GM10847 (cell line): ENCODE results near the gene SERPINB6.
A peak's percentile ranks its signal among the peaks of the same experiment; 100 is the strongest.

Experiments
- POLR2A ChIP-seq: IDR thresholded peaks from 2 replicates; pipeline ENCODE4 v1.6.1; 2011; ENCODE audit not compliant: insufficient read length; ENCODE audit errors: extremely low read depth

The SERPINB6 gene

DNA sequence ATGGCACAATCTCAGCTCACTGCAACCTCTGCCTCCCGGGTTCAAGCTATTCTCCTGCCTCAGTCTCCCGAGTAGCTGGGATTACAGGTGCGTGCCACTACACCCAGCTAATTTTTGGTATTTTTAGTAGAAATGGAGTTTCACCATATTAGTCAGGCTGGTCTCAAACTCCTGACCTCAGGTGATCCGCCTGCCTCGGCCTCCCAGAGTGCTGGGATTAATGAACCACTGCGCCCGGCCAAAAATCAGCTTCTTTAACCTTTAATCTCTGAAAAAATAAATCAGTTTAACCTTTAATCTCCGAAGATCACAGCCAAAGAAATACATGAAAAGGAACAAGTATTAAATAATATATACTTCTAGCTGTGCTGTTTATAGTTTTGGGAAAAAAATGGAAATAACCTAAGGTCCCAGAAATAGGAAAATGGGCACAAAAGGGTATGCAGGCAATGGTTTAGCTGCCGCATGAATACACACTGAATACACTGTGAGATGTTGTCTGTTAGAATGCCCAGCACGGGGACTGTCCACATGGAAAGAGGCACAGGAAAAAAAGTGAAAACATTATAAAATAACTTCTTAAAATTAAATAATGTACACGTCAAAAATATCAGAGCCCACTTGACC, 29.9 kb upstream of the SERPINB6 start:
- TF ChIP-seq POLR2A, result no peak

DNA sequence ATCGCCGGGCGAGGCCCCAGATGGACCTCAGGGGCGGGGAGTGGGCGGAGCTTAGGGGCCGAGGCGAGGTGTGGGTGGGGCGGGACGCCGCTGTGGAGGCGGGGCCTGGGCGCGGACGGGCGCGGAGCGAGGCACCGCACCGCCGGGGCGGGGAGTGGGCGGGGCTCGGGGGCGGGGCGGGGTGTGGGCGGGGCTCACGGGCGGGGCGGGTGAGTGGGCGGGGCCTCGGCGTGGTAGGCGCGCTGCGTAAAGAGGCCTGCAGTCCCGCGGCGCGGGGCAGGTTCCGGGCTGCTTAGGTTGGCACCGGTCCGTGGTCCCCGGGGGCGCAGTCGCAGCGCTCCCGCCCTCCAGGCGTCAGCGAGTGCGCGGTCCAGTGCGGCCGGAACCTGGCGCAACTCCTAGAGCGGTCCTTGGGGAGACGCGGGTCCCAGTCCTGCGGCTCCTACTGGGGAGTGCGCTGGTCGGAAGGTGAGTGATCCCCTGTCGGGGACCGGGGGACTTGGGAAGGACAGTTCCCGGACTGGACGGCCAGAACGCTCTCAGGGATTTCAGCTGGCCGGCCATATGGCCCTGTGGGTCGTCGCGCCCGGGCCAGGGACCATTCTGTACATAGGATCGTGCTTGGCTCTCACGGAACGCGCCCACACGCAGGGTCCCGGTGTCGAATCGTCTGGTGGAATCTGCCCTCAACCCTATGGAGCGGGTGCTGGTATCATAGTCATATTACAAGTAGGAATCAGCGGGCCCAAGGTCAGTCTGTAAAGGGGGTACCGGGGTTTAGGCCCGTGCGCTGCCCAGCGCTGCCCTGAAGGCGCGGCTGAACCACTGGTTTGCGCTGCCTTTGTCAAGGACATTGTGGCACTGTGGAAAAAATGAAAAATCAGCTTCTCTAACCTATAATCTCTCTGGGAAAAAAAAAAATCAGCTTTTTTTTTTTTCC, 28.5 kb upstream of the SERPINB6 start, which contains the start of gene NQO2:
Gene NQO2 (plus strand): TSS at position 277 of the 940 bp plus-strand sequence. CDS start 6,659 bp downstream, outside the sequence.
- peak; percentile 82 for TF ChIP-seq POLR2A

DNA sequence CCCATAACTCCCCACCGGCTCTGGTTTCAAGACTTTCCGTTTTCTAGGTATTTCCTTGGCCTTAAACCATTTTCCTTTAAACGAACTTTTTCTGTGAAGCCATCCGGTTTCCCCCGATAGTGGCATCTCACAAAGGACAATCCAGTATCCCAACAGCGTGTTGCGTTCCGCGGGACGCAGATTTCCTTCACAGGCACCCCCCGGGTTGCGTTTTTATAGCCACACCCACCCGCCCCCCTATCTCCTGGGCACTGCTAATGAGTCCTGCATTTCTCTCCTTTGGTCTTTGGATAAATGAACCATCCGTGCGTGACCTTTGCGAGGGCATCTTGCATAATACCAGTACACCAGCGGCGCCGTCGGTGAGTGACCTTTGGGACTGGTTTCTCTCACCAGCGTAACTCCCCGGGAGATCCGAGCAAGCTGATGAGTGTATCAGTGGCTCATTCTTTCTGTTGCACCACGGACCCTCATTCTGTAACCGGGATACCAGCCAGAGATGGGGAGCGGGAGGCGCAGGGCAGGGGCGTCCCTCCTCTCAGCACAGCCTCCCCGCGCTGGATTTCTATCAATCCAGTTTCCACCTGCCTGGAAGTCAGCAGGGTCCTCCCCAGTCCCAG, 27.7 kb upstream of the SERPINB6 start:
- TF ChIP-seq POLR2A, result no peak

DNA sequence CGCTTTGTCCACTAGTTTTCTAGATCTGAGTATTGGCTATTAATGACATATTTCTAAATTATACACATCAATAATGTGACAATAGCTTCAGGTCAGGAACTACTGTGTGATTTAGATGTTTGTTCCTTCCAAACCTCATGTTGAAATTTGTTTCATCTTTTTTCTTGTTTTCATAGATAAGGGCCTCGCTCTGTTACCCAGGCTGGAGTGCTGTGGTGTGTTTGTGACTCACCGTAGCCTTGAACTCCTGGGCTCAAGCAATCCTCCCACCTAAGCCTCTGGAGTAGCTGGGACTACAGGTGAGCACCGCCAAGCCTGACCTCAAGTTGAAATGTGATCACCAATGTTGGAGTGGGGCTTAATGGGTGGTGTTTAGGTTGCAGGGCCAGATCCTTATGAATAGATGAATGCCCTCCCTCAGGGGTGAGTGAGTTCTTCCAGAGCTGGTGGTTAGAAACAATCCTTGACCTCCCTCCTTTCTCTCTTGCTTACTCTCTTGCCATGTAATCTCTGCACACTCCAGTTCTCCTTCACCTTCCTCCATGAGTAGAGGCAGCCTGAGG, 22.5 kb upstream of the SERPINB6 start:
- TF ChIP-seq POLR2A, result no peak

DNA sequence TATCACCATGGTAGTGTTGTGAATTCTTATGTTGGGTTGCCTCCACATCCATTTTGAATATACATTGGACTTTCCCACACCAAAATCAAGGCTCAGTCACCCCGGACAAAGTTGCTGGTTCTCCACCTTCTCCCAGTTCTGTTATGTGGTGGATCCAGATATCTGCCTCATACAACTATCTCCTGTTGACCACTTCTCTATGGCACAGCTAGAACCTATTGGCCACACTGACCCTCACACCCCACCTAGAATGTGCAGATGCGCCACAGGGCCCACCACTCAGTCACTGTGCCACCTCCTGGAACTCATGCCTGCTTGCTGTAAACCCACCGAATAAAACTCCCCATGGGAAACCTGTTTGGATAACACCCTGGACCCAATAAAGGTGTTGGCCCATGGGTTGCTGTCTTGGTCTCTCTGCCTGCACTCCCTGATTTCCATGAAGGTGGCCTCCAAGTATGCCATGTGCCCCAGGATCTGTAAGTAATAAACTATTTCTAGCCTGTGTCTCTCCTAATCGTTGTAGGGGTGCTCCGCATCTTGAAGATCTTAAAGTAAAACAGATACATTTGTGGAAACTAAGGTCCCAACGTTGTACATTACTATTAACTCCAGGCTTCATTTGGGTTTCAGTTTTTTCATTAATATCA, 21.1 kb upstream of the SERPINB6 start:
- no peak for TF ChIP-seq POLR2A

DNA sequence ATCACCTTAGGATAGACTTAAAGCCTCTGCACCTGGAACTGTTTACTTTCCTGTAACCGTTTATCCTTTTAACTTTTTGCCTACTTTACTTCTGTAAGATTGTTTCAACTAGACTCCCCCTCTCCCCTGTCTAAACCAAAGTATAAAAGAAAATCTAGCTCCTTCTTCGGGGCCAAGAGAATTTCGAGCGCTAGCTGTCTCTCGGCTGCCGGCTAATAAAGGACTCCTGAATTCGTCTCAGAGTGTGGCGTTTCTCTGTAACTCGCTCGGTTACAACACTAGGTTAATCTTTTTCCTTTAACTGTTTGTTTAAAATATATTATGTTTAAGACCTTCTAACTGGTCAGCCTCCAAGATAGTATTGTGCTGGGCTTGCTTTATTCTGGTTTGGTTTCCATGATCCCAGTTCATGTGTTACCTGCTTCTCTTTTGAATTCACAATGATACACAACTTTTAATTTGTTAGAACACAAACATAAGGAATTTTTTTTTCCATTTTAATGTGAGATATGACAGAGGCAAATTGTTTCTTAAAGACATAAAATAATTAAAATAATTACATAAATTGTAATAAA, 19.7 kb upstream of the SERPINB6 start:
- no peak for TF ChIP-seq POLR2A

DNA sequence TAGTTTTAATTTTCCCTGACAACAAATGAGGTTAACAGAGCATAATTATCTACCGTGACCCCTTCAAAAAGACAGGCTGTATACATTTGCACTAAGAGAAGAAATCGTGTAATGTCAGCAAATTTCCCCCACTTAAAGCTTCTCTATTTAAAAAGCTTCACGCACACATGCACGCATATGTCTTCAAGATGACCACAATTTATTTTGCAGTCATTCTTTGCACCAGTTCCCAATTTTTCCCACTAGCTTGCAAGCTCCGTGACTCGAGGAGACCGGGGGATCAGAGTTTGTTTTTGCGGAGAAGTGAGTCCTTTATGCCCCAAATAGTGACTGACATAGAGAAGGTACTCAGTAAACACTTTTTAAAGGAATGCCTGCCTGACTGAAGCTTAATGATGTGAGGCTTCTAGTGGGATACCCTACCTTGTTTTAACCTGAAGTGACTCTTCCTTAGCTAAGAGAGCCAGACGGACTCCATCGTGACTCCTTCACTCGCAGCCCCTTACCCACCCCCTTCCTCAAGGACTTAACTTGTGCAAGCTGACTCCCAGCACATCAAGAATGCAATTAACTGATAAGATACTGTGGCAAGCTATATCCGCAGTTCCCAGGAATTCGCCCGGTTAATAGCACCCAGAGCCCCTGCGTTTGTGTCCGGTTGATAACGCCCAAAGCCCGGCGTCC, 19.0 kb upstream of the SERPINB6 start:
- TF ChIP-seq POLR2A, result no peak

DNA sequence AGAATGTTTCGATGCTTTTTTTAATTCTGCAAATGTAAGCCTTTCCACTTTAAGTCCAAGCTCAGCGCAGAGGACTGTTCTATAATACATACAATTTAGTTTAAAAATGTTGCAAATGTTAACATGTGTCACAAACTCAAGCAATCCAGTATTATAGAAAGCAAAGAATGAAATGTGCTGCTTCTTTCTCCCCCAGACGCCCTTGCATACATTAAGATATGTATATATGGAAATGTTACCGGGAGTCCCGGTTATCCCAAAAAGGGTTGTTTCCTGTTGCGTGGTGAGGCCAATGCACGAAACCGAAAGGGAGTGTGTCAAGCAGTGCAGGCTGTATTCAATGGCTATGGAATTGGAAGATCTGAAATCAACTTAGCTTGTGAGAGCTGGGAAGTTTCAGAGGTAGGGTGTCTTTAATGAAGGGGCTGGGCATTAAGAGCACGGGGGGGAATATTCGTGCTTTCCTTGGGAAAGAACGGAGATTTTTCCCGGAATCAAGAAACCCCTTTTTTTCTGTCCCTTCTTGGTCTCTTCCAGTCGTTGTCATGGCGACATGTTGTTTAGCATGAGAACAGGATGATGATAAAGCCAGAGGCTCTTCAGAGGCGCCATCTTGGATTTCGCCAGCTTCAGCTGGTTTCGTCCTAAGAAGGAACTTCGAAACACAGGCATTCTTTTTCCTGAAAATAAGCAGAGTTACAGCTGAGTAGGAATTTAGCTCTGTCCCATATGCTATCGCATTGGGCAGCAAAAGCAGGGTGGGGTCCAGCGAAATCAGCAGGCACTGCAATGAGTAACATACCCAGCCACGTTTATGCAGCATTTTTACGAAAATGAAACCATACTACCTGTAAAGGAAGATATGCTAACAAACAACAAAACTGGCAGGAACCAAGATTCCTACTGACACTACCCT, 18.2 kb upstream of the SERPINB6 start:
- no peak for TF ChIP-seq POLR2A

DNA sequence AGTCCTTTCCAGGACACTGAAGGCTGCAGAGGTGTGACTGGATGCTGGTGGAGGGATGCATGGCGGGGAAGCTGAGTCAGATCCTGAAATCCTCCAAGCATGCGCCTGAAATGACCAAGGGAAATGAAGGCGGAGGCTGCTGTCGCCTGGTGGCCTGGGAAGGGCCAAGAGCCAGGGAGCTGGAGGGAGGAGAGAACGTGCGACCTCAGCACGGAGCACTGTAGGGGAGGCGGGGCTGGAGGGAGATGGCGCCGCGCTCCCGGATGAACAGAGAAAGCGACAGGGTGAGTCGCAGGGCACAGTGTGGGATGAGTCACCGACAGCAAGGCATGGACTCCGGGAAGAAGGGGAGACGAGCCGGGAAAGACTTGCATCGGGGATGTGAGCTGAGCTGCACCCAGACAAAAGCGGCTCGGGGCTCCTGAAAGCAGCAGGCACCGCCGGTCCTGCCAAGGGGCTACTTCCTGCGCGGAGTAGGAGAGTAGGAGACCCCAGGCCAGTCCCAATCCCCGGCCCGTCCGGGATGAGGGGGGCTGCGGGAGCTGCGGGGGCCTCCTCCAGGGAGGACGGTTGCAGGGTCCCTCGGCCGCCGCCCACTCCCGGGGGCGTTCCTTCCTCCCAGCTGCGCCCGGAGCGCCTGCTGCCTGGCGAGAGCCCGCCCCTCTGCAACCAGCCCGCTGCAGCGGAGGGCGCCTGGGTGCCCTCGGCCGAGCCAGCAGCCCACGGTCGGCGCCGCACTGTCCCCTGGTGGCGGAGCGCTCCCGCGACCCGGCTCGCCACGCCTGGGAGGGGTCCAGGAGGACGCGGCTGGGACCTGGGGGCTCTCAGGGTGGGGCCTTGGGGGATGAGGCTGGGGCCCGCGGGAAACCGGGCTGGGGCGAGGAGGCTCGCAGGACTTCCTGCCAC, 17.3 kb upstream of the SERPINB6 start:
- no peak for TF ChIP-seq POLR2A

DNA sequence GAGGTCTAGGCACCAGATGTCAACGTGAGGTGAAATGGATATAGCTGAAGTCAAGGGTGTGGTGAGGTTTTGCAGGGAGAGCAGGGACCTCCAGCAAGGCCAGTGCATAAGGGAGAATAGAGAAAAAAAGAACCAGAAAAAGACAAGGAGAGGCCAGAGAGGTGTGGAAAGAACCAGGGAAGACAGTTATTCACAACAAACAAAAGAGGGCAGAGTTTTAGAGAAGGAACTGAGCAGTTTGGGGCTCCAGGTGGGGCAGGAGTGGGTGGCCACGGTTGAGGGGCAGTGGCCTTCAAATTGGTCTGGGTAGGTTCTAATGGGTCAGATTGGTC, 16.7 kb upstream of the SERPINB6 start:
- no peak for TF ChIP-seq POLR2A

DNA sequence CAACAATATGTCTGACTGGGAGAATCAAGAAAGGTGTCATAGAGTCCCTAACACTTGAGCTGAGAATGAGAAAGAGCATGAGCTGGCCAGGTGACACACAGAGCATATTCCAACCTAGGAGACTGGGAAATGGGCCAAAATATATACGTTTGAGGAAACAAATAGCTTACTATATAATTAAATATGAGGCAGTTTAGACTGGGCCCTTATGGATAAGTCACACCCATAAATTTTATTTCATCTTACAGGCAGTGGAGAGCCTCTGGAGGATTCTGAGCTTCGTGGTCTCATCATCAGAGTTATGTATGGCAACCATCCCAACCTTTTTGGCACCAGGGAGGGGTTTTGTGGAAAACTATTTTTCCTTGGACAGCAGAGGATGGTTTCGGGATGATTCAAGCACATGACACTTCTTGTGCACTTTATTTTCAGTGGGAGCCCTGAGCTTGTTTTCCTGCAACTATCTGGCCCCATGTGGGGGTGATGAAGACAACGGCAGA, 15.4 kb upstream of the SERPINB6 start:
- TF ChIP-seq POLR2A, result no peak
